ENCODE measurements around the gene TATDN3.
"Not testable (repeated sequence)": the region's sequence is repeated elsewhere in the genome, so short reads cannot be mapped to it uniquely, and the experiment has no call there.

Gene TATDN3

DNA sequence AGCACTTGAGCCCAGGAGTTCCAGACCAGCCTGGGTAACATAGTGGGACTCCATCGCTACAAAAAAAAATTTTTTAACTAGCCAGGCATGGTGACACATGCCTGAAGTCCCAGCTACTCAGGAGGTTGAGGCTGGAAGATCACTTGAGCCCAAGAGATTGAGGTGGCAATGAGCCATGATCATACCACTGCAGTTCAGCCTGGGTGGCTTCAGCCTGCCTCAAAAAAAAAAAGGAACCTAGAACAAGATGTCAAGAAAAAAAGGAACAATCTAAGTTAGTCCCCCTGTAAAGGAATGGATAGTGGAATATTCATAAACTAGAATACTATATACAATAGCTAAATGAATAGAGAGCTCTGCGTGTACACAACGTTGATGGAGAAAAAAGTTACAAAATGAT is 14.5 kb upstream of the TATDN3 start:
- no peak for DNase-seq

DNA sequence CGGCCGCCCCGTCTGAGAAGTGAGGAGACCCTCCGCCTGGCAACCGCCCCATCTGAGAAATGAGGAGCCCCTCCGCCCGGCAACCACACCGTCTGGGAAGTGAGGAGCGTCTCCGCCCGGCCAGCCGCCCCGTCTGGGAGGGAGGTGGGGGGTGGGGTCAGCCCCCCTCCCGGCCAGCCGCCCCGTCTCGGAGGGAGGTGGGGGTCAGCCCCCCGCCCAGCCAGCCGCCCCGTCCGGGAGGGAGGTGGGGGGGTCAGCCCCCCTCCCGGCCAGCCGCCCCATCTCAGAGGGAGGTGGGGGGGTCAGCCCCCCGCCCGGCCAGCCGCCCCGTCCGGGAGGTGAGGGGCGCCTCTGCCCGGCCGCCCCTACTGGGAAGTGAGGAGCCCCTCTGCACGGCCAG is 12.6 kb upstream of the TATDN3 start:
- not testable (repeated sequence) for DNase-seq

DNA sequence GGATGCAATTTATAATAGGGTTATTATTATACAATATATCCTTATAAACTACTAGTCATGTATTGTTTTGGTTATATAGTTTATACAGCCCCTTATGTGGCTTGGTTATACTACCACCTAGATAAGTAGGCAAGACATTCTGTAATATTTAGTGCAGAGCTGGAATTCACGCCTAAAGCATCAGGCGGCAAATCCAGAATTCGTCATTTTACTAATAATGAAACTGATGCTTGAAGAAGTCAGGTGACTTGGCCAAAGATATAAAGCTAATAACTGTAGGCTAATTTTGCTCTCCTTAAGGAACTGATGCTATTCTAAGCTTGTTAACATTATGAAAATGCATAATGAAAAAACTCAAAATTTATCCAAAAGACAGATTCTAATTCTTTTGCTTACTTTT is 10.9 kb upstream of the TATDN3 start:
- no peak for DNase-seq

DNA sequence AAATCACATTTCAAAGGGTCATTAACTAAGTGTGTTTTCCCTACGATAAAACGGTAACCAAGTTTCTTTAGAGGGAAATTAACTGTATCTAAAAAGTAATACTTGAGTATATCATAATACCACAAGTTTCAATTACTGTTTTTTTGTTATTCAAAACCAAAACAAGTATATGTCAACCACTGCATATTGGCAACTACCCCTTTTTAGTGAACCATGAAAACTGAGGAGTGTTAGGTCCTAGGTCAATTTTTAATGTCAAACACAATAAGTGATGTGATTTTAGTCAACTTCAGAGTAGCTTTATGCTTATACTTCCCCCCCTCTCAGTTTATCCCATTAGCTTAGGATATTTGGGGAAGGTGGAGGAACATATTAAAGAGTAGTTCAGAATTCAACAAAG is 10.5 kb upstream of the TATDN3 start:
- no peak for DNase-seq

DNA sequence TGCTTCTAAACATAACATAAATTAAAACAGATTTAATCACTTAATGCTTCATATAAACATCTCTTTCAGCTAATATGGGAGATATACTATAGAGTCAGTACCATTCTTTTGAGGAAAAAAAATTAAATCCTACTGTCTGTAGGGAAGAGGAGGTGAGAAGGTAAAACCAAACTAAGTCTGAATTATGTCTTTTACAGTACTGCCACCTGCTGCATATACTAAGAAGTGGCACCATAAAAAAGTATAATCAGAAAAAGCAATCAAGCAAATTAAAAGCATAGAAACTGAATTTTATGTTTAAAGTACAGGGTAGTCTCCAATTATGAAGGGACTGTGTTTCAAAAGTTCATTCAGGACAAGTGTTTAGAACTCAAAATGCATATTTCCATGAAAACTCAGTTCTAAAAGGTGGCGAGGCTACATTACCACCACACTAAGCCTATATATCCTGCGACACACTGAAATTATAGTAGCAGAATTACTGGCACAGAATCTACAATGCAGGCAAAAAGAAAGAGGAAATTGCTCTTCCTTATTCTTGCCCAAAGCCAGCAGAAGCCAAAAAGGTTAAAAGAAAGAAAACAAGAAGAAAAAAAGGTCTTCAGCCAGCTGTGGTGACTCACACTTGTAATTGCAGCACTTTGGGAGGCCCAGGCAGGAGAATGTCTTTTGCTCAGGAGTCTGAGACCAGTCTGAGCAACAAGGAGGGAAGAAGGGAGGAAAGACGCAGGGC is 9.1 kb upstream of the TATDN3 start:
- no peak for DNase-seq

DNA sequence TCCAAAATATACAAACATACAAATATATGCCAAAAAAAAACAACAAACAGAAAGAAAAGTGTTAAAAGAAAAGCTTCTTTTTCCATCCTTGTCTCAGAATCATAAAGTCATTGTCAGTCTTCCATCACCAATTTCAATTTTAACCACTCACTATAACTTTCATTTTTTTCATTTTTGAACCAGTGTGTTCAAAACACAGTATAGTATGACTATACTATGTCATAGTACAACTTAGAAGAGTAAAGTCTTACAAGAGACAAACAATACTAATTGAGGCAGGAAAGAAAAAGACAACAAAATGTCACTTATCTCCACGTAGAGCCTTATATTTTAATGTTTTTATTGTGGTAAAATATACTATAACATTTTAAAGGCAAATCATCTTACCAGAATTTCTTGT is 7.7 kb upstream of the TATDN3 start:
- no peak for DNase-seq

DNA sequence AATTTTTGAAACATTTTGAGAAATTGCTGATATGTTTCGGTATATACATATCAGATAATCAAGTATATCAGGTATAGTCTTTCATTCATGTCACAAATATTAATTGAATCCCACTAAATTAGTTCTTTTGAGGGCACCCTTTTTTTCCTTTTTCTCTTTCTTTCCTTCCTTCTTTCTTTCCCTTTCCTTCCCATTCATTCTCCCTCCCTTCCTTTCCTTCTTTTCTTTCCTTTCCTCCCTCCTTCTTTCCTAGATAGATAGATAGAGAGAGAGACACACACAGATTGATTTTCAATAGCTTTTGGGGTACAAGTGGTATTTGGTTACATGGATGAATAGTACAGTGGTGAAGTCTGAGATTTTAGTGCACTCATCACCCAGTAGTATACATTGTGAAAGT is 5.8 kb upstream of the TATDN3 start:
- DNase-seq, result no peak

DNA sequence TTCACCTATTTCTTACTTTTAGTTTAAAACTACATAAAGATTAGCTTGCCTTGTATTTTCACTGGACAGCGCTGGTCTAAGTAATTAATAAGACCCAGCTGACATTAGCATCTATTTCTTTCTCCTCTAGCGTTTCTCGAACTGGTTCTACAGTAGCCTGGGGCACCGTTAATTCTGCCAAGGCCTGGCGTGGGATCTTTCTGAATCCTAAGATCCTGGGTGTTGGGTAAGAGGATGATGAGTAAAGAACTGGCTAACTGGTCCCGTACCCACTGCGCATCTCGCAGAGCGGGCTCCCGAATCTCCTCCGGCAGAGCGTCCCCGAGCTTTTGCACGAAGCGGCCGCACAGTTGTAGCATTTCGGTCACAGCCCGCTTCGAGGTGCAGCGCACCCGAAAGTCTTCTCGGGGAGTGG is 426 bp upstream of the TATDN3 start:
- no peak for DNase-seq

DNA sequence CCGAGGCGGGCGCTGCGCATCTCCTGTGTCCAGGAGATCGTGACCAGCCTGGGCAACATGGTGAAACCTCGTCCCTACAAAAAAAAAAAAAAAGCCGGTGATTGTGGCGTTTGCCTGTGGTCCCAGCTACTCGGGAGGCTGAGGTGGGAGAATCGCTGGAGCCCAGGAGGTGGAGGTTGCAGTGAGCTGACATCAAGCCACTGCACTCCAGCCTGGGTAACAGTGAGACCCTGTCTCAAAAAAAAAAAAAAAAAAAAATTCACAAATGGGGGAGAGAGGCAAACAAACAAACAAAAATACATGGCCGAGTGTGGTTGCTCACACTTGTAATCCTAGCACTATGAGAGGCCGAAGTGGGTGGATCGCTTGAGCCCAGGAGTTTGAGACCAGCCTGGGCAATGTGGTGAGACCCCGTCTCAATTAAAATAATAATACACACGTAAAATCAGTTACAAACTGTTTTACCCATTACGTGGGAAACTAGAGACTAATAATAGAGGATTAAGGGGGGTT is 758 bp downstream of the TATDN3 start:
- no peak for DNase-seq

DNA sequence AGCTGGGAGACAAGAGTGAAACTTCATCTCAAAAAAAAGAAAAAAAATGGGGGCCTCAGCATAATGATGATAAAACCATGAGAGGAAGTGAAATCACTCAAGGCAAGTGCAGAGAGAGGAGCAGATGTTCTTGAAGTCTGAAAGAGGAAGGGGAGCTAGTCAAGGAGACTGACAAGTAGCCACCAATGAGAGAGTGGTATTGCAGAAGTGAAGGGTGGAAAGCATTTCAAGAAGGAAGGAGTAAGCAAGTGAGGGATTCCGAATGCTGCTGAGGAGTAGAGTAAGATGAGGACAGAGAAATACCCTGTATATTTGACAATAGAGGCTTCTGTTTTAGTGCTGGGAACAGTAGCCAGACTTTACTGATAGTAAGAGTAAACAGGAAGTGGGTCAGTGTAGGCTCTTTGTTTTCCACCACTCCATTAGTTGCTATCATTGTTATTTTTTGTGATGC is 2.9 kb downstream of the TATDN3 start:
- no peak for DNase-seq

DNA sequence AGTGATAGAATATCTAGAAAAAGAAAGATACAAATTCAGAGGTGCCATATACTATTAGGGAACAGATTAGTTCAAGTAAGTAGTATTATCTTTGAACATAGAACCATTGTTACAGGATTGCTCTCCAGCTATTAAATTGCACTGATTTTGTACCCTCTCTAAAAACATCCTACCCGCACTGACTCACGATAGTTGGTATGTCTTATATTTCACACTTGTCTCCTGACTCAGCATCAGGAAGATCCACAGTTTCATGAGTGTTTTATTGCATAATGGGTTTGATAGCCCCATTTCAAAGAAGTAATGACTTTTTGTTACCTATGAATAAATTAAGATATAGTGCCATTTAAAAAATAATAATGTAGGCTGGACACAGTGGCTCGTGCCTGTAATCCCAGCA is 6.0 kb downstream of the TATDN3 start:
- DNase-seq, result no peak

DNA sequence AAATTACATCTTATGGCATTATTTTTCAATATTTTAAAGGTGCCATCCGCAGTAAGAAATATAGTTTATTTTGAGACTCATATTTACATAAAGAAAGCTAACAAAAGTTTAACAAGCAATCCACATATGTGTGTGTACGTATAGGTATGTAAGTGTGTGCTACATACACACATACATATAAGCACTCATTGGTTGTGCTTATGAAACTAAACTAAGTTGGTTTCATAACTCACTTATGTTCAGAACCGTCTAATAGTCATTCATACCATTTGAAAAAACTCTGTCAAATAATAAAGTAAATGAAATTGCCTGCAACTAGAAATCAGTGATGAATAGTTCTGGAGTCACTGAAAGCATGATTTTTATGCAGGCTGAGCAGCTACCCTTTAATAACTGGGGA is 14.1 kb downstream of the TATDN3 start:
- DNase-seq, result no peak

DNA sequence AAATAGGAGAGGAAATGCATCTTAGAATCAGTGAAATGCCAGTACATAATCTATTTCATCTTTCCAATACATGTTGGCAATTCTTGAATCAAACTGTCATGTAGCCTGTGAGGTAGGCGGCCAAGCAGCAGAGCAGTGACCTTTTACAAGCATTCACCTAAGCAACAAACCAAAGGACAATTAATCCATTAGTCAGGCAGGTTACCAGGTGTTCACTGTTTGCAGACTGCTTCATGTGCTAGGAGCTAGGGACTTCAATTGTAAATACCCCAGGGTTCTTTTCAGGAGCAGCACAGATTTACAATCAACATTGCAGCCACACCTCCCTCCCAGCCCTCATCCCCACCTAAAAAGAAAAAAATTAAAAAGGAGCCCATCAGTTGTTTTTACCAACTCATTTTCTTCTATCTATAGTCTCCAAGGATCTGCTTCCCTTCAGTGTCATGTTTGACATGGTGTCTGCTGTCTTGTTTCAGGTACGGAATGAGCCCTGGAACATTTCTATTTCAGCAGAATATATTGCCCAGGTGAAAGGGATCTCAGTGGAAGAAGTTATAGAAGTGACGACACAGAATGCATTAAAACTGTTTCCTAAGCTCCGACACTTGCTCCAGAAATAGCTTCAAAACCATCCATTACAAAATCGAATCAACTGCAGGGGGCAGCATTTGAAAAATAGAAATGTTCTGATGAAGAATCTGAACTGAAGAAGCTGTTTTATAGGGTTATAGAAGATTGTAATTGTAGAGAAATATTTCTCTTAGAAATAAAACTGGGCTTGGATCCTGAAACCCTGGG is 23.0 kb downstream of the TATDN3 start:
- no peak for DNase-seq

DNA sequence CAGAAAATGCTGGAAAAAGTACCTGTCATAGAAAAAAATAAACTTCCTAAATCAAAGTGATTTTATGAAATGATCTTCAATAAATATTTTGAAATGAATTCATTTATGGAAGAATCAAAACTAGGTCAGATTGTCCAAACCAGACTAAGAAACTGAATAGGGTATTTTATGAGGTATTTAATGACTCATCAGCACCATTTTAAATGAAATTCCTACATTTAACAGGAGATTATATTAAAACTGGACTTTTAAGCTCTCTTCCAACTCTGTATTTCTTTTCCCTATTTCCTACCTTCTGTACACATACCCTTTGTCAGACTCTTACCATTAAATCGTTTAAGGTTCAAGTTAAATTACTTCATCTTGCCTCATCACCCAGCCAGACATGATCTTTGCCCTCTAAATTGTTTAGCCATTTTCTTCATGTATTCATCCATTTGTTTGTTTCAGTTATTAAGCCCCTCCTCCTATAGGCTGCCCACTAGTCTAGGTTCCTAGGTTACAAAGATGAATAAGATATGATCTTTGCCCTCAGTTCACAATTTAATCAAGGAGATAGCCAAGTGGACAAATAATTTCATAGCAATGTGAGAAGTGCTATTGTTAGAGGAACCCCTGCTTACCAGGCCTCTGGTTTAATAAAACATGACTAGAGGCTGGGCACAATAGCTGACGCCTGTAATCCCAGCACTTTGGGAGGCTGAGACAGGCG is 25.0 kb downstream of the TATDN3 start:
- DNase-seq, result no peak

DNA sequence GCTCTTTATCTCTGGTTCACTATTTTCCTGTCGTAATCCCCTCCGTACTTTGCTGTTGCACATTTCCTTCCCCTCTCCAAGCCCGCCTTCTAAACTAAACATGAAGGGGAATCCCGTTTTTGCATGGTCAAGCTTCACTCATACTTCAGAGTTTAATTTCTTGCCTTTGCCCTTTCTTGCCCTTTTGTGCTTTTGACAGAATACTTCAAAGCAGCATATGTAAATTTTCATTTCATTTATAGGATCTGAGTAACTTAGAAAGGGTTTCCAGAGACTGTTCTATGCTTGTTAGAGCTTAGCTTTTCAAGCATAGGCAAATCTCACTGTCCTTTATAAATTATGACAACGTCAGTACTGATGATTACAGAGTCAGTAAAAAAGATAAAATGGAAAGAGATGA is 28.0 kb downstream of the TATDN3 start:
- DNase-seq, result no peak

DNA sequence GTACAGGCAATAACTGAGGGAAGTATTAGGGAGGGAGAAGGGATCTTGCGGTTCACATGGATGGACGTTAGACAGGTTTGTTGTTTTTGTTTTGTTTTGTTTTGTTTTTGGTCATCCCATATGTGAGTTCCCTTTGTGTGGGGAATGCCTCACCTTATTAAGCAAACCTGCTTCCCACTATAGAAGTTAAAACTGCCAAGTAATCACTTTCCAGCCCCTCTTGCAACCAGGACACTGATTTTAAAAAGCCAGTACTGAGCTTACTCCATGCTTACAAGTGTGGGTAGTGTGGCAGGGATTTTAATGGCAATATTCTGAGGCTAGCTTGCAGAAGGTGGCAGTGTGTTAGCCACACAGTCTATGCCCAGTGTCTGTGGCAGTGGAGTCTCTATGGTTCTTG is 29.3 kb downstream of the TATDN3 start:
- no peak for DNase-seq

DNA sequence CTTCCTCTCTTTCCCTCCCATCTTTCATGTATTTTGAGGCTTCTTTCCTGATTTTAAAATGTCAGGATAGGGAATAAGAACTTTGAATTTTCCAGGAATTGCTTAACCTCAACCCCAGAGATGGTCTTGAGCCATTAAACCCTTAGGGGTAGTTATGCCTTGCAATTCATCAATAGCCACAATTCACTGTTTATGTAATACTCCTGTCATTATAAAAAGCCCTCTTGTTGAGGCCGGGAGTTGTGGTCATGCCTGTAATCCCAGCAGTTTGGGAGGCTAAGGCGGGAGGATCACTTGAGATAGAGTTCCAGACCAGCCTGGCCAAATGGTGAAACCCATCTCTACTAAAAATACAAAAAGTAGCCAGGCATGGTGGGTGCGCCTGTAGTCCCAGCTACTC is 31.3 kb downstream of the TATDN3 start:
- no peak for DNase-seq

DNA sequence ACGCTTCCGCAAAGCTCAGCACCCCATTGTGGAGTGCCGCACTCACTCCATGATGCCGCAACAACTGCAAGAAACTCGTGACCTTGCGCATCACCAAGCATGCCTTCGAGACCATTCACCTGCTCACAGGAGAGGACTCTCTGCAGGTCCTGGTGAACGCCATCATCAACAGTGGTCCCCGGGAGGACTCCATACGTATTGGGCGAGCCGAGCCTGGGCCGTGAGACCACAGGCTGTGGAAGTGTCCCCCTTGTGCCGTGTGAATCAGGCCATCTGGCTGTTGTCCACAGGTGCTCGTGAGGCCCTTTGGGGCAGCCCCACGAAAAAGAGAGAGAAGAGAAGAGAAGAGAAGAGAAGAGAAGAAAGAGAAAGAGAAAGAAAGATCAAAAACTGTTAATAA is 32.5 kb downstream of the TATDN3 start:
- DNase-seq, result no peak

DNA sequence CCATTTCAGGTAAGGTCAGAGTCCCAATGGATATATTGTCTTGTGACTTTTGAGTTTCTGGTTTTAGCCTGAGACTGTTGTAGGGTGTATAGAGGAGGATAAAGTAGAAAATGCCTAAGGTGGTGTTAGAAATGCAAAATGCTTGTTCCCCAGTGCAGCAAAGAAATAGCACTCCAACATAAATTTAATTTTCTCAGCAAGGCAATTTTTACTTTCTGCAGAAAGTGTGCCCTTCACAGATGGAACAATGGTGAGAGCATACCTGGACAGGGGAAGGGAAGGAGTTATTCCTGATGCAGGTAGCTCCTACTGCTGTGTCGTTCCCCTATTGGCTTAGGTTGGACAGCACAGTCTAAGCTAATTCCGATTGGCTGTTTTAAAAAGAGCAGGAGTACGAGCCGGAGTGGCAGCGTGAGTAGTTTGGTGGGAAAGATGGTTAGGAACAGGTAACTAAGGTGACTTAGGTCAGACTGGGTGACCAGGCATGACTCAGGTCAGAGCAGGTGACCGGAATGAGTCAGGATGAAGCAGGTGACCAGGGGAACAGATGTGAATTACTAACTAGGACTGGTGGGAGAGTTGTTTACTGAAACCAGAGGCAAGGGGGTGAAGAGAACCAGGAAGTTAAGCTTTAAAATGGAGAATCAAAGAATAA is 34.2 kb downstream of the TATDN3 start:
- DNase-seq, result no peak

DNA sequence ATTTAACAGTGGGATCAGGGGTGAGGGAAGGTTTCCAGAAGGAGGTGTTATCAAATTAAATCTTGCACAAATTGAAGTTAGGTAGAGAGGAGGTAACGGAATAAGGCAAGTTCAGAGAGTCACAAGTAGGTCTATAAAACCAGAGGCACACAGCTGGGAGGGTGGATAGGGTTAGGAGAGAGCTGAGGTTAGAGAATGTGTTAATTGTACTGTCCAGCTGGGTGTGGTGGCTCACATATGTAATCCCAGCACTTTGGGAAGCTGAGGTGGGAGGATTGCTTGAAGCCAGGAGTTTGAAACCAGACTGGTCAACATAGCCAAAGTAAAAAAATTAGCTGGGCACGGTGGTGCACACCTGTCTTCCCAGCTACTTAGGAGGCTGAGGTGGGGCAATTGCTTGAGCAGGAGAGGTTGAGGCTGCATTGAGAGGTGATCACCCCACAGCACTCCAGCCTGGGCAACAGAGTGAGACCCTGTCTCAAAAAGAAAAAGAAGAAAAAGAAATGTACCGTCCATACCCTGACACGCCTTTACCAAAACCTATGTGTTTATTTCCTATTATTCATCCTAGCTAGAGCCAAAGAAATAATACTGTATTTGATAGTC is 35.6 kb downstream of the TATDN3 start:
- DNase-seq, result no peak

DNA sequence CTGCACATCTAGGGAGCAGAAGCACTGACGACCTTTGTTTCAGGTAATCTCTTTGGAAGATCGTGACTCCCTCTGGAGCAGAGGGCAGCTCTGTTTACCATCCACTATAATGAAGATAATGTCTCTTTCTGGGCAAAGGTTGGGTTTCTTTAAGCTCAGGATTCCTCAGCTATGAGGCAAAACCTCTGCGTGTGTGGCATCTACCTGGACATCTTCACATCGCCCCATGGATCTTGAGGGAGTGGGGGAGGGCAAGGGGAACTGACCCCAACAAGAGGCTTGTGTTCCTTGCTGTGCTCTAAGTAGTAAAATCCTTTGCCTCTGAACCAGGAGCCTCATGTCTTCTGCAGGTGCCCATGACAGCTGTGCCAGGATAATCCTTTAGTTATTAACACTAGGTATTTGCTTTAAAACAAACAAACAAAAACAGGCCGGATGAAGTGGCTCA is 36.2 kb downstream of the TATDN3 start:
- DNase-seq, result no peak

DNA sequence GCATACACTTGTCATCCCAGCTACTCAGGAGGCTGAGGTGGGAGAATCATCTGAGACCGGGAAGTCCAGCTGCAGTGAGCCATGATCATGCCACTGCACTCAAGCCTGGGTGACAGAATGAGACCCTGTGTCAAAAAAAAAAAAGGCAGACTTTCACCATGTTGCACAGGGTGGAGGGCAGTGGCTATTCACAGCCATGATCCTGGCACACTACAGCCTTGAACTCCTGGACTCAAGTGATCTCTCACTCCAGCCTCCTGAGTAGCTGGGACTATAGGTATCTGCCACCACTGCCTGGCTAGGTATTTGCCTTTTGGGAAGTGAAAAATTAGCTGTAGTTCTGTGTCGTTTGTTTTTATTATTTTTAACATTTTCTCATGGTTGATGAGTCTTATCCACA is 36.7 kb downstream of the TATDN3 start:
- no peak for DNase-seq
